ENCODE results near the gene SAMD4A.

DNA sequence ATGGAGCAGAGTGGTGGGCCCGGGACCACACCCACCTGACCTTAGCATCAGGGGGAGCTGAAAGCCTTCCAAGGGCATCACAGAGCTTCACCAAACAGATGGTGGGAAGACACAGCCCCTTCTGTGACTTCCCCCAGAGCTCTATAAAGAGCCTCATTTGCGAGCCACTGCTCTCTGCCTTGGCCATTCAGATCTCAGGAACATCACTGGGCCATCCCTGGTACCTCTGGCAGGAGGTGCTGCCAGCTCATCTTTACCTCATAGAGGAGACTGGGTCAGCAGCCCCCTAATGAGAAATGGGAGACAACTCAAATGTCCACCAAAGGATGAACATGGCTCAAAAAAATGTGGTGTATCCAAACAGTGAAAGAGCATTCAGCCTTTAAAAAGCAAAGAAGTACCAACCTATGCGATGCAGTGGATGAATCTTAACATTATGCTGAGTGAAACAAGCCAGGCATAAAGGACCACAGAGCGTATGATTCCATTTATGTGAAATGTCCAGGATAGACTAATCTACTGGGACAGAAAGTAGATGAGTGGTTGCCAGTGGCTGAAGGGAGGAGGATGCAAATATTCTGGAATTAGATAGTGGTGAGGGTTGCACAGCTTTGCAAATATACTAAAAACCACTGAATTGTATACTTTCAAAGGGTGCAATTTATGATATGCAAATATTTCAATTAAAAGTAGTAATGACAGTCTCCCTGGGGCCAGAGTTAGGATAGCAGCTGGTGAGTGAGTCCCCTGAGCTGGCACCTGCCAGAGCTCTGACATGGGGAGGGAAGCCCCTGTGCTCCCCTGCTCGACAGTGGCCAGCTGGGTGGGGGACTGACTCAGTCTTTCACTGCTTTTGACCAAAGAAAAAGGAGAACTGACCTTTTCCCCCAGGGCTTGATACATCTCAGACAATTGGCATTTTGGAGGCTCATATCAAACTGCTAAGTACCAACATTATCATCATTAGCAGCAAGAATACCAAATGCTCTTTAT, 219.1 kb downstream of the SAMD4A start:
- TF ChIP-seq, protein P1, sequence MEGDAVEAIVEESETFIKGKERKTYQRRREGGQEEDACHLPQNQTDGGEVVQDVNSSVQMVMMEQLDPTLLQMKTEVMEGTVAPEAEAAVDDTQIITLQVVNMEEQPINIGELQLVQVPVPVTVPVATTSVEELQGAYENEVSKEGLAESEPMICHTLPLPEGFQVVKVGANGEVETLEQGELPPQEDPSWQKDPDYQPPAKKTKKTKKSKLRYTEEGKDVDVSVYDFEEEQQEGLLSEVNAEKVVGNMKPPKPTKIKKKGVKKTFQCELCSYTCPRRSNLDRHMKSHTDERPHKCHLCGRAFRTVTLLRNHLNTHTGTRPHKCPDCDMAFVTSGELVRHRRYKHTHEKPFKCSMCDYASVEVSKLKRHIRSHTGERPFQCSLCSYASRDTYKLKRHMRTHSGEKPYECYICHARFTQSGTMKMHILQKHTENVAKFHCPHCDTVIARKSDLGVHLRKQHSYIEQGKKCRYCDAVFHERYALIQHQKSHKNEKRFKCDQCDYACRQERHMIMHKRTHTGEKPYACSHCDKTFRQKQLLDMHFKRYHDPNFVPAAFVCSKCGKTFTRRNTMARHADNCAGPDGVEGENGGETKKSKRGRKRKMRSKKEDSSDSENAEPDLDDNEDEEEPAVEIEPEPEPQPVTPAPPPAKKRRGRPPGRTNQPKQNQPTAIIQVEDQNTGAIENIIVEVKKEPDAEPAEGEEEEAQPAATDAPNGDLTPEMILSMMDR (conservative IDR thresholded peaks at IDR 0.05 in 1 of 2, IDR thresholded peaks at IDR 0.05 in 1 of 2; ENCODE audit: extremely low read depth in 1 of 2, insufficient read depth in 1 of 2, low read depth in 1 of 2, low read length in 2 of 2): no peak
- no peak for TF ChIP-seq EZH2 (IDR thresholded peaks at IDR 0.05; ENCODE audit: borderline replicate concordance, low read length)

Data from mammary epithelial cell (primary cell).